Activated T-cell treated with anti-CD3 and anti-CD28 coated beads, Interleukin-2, amount 50 U/mL, for 72 hours (primary cell): ENCODE data around the gene PLEKHG5. TPM values are rescaled to one million over a fixed set of nuclear protein-coding genes. Genes with fewer than 3 reads are reported as not detected.

Experiments used
- ATAC-seq, 2 donors: fragments of 150-1000 bp; cut with Tn5 transposase; replicated peaks in 1 of 2; 2 replicates each; pipeline ENCODE4 v1.10.0; 2021; ENCODE audit warnings: moderate library complexity in 2 of 2, mild to moderate bottlenecking in 1 of 2
- DNase-seq, 2 donors: peaks; one replicate each; pipeline ENCODE4 v3.0.0; 2021 to 2022; ENCODE audit warnings: mixed read lengths in 1 of 2
- H3K27ac Mint-ChIP-seq: one replicate; pipeline ENCODE4 v1.8.0; 2022; ENCODE audit warnings: mild to moderate bottlenecking, moderate library complexity, mixed read lengths
- H3K27me3 Mint-ChIP-seq: one replicate; pipeline ENCODE4 v1.8.0; 2022; ENCODE audit warnings: low read depth, mixed read lengths
- H3K36me3 Mint-ChIP-seq, 2 donors: one replicate each; pipeline ENCODE4 v1.8.0; 2022; ENCODE audit warnings: mixed read lengths in 2 of 2, mild to moderate bottlenecking in 1 of 2; ENCODE audit not compliant: insufficient read depth in 2 of 2
- H3K4me1 Mint-ChIP-seq: one replicate; pipeline ENCODE4 v1.8.0; 2022; ENCODE audit warnings: low read depth, mixed read lengths
- H3K4me3 Mint-ChIP-seq, 2 donors: one replicate each; pipeline ENCODE4 v1.8.0; 2022; ENCODE audit warnings: mild to moderate bottlenecking in 2 of 2, mixed read lengths in 2 of 2, moderate library complexity in 2 of 2
- H3K9me3 Mint-ChIP-seq, 2 donors: one replicate each; pipeline ENCODE4 v1.8.0; 2022; ENCODE audit warnings: mixed read lengths in 2 of 2
- total RNA-seq, 2 donors: library from RNA; stranded (reverse); gene quantifications; one replicate each; pipeline ENCODE4 v1.2.3, GENCODE V29; 2022

Gene PLEKHG5
- total RNA-seq, 2 donors from 2014 or later, result 2.6 to 3.2 TPM

DNA sequence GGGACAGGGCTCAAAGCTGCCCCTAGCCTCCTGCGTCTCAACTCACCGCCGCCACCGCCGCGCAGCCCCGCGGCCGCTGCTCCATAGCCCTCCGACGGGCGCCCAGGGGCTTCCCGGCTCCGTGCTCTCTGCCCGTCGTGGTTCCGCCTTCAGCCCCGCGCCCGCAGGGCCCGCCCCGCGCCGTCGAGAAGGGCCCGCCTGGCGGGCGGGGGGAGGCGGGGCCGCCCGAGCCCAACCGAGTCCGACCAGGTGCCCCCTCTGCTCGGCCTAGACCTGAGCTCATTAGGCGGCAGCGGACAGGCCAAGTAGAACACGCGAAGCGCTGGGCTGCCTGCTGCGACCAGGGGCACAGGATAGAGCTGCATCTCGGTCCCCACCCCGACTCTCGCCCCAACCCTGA is 25.4 kb downstream of the PLEKHG5 start, which contains the start of gene TNFRSF25:
TNFRSF25 (minus strand) TSS at position 151 of the 400 bp plus-strand sequence; CDS start at position 85, 66 bp downstream.
- peak; percentile 78 to 79 for DNase-seq
- Mint-ChIP-seq H3K4me1 (peaks cover 36% of the 10 kb centered on the region), H3K4me3 (peak within 1 kb of the TSS; percentile 97), H3K27me3 (no peaks in the 10 kb centered on the region), H3K36me3 (peaks cover 10 to 14% of the 10 kb centered on the region in 2 donors), H3K27ac (peak within 1 kb of the TSS; percentile 70), H3K9me3 (no peaks in the 10 kb centered on the region)
- peak; percentile 83 to 85 for ATAC-seq

DNA sequence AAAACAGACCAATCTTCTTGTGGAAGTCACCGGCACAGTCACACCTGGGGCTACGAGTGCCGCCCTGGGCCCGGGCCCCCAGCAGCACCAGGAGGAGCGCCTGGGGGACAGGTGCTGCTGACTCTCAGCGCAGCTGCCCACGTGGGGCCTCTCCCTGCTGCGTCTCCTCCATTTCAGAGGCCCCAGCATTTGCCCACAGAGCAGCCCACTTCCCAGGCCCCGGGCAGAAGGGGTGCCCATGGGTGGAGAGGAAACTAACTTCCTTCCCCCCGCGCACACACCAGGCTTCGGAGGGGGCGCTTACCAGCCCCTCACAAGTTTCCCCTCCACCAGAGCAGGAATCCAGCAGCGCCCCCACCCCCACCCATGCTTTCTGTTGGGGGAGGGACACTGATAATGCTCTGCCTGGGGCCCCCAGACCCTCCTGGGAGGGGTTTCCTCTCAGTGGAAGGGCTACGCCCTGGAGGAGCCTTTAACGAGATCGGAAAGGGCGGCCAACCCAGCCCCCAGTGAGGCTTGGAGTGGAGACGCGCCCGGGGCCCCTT is 25.9 kb downstream of the PLEKHG5 start:
- Mint-ChIP-seq H3K36me3 (peaks cover 10 to 14% of the 10 kb centered on the region in 2 donors), H3K9me3 (no peaks in the 10 kb centered on the region), H3K27me3 (no peaks in the 10 kb centered on the region), H3K27ac (peak overlapping the region; percentile 70), H3K4me3 (peak overlapping the region; percentile 97), H3K4me1 (peaks cover 41% of the 10 kb centered on the region)
- DNase-seq, result peak; percentile 58 to 60
- ATAC-seq, result peak; percentile 50 to 53

DNA sequence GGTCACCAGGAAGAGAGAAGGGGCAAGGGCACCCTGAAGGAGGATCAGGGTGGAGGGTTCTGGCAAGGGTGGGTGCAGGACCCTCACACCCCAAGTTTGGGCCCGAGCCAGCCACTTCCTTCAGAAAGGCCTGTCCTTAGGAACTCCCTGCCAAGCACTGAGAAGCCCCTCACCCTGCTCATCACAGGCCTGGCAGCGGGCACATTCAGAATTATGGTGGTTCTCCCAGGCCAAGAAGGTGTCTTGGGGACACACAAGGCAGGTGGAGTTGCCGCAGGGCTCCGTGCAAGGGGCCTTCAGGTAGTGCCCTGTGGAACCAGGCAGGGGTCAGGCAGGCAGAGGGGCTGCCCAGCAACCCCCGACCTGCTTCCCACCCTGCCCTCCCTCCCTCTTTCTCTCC is 26.6 kb downstream of the PLEKHG5 start:
- peak overlapping the region; percentile 97 for H3K4me3 Mint-ChIP-seq

DNA sequence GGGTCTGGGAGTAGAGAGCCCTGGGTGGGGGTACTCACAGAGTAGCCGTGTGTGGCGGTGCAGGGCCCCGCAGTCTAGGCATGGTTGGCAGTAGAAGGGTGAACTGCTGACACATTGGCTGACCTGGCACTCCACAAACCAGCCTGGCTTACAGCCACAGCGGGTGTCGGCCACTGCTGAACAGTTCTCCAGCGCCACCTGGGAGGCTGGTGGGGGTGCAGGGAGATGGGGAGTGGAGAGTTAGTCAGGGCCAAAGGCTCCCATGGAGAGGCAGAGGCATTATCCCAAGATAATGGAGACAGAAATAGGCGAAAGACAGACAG is 27.0 kb downstream of the PLEKHG5 start:
- ATAC-seq (peak in 1 of 2 donors; percentile 27), DNase-seq (peak; percentile 54 to 68)
- Mint-ChIP-seq H3K27ac (peak overlapping the region; percentile 95), H3K27me3 (no peaks in the 10 kb centered on the region), H3K9me3 (no peaks in the 10 kb centered on the region), H3K36me3 (peaks cover 10 to 14% of the 10 kb centered on the region in 2 donors), H3K4me3 (peak overlapping the region; percentile 97), H3K4me1 (peaks cover 52% of the 10 kb centered on the region)

More for the DNA sequence above, 26.6 kb downstream of the PLEKHG5 start:
- Mint-ChIP-seq H3K27me3 (no peaks in the 10 kb centered on the region), H3K4me1 (peaks cover 47% of the 10 kb centered on the region), H3K27ac (peak overlapping the region; percentile 95), H3K9me3 (no peaks in the 10 kb centered on the region), H3K36me3 (peaks cover 10 to 14% of the 10 kb centered on the region in 2 donors)
- DNase-seq (no peak), ATAC-seq (no peak)

DNA sequence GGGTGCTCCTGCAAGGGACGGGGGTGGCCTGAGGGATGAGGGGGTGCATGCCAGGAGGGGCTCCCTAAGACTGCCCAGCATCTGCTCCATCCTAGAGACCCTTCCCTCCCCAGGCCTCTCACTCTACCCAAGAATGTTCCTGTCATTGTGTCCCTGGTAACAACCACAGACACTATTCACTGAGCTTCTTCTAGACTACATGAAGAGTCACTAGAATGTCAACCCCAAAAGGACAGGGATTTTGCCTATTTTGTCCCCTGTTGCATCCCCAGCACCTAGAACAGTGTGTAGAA is 28.4 kb downstream of the PLEKHG5 start:
- peak overlapping the region; percentile 17 for H3K27ac Mint-ChIP-seq
- H3K9me3 Mint-ChIP-seq, result no peaks in the 10 kb centered on the region

DNA sequence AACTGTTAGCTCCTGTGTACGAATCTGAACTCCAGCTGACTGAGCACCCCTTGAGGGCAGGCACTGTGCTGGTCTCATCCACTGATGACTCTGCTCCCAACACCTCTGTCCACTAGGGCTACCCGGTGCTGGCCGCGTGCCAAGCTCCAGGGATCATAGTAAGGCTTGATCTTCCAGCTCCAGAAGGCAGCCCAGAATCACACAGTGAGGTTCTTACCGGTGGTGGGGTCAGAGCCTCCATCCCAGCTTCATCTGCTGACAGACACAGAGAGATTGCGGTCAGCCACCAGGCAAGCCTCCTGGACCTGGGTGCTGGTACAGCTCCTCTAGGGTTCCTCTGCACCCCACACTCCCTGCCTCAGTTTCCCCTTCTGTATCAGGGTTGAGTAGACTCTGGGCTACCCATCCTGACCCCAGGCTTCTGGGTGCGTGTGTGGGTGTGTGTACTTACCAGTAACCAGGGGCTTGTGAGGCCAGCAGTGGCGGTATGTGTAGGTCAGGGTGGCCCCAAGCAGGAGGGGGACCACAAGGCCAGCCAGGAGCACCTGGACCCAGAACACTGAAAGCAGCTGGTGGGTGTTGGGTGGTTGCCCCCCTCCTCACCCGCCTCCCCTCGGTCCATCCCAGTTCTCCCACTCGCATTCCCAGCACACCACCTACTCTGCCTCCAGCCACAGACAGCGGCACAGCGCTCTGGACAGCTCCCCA is 28.9 kb downstream of the PLEKHG5 start:
- Mint-ChIP-seq H3K4me1 (peaks cover 58% of the 10 kb centered on the region), H3K4me3 (peak overlapping the region; percentile 49 to 71), H3K9me3 (no peaks in the 10 kb centered on the region), H3K27ac (peak overlapping the region; percentile 78), H3K27me3 (no peaks in the 10 kb centered on the region), H3K36me3 (peaks cover 10 to 14% of the 10 kb centered on the region in 2 donors)
- DNase-seq, result no peak
- no peak for ATAC-seq

More for the DNA sequence above, 28.4 kb downstream of the PLEKHG5 start:
- DNase-seq, result no peak
- Mint-ChIP-seq H3K4me1 (peaks cover 58% of the 10 kb centered on the region), H3K27me3 (no peaks in the 10 kb centered on the region), H3K36me3 (peaks cover 10 to 14% of the 10 kb centered on the region in 2 donors), H3K4me3 (peak overlapping the region; percentile 18 to 44)
- ATAC-seq, result no peak

DNA sequence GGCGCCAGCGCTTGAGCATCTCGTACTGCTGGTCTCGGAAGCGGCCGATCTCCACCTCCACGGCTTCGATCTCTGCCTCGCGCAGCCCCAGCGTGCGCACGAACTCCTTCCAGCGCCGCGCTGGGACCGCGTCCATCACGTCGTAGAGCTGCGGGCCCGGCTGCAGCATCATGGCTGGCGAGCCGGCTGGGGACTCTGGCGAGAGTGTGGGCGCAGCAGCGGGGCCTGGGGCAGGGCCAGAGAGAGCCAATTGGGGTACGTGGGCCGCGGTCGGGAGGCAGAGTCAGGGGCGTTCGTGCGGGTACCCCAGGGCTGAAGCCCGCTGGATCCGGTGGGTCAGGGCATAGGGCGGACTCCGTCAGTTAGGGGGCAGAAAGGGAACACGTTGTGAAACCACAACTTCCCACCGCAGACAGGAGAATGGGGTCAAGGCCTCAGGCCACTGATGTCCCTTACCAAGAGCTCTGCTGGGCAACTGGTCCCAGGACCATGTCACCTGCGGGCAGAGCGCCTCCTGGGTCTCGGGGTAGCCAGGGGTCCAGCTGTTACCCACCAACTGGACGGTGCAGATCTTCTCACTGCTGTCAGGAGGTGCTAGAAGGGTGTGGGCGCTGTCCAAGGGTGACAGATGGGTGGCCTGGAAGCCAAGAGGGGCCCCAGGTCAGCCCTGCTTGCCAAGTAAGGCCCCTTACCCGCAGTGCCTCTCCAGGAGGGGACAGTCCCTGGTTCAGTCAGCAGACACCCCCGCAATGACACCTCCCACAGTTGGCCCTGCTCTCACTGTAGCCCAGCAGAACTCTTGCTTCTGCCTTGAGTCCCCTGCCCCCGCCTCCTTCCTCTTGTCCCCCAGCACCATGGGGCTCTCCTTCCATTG is 29.7 kb downstream of the PLEKHG5 start:
- peak overlapping the region; percentile 49 to 90 for H3K4me3 Mint-ChIP-seq
- H3K36me3 Mint-ChIP-seq, result peaks cover 10 to 14% of the 10 kb centered on the region in 2 donors
- H3K4me1 Mint-ChIP-seq, result peaks cover 58% of the 10 kb centered on the region
- H3K9me3 Mint-ChIP-seq, result no peaks in the 10 kb centered on the region
- DNase-seq, result no peak
- ATAC-seq, result no peak
- H3K27me3 Mint-ChIP-seq, result peaks cover 8% of the 10 kb centered on the region
- H3K27ac Mint-ChIP-seq, result peak overlapping the region; percentile 78

DNA sequence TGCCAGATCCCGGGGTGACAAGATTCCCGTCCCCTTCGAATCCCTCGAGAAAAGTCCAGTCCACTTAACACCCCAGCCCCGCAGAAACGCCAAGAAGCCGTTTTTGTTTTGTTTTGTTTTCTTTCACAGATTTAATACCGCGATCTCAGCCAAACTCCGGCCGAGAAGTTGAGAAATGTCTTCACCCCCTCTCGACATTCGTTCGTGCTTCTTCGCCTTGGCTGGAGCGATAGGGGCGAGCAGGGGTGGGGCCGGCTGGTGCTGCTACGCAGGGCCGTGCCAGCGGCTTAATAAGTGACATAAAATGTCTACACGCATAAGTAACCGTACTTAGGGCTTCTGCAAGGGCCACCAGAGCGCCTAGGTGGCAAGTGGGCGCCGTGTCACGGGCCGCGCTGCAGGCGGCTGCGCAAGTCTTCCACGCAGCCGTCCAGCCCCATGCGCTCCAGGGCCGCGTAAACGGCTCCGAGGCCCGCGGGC is 30.4 kb downstream of the PLEKHG5 start:
- Mint-ChIP-seq H3K27me3 (peaks cover 15% of the 10 kb centered on the region), H3K4me1 (peaks cover 58% of the 10 kb centered on the region), H3K27ac (peak overlapping the region; percentile 95), H3K4me3 (peak overlapping the region; percentile 80 to 90), H3K9me3 (no peaks in the 10 kb centered on the region), H3K36me3 (peaks cover 10 to 14% of the 10 kb centered on the region in 2 donors)
- no peak for ATAC-seq
- no peak for DNase-seq

DNA sequence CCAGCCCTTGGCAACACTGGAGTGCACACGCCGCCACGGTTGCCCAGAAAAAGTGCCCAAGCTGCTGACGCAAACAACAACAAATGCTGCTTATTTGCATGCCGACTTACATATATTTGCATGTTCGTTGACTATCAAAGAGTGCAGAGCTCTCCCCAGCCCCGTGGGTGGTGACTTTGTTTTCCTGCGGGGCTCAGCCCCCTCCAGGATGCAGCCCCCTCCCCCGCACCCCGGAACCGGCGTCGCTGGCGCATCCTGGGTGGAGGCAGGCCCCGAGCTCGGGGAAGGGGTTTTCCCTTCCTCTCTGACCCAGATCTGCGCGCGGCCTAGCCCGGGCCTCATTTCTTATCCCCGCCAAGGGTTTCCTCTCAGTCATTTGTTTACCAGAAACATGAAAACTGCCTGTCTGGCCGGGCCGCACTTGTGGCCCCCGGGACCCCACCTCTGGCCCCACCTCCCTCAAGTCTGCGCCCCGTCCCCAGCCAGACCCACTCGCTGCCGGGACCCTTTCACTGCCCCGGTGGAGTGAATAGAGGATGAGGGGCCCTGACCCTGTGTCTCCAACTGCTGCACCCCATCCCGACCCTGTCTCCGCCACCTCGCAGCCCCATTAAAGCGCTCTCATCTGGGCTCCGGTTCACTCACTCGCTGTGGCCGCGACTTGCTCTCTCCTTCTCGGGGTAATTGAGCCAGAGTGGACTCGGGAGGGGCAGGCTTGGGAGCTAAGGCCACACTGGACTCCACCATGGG is 31.0 kb downstream of the PLEKHG5 start:
- ATAC-seq (peak; percentile 81), DNase-seq (peak; percentile 86)
- Mint-ChIP-seq H3K4me3 (peak overlapping the region; percentile 80 to 90), H3K27me3 (peaks cover 15% of the 10 kb centered on the region), H3K9me3 (no peaks in the 10 kb centered on the region), H3K36me3 (peaks cover 10 to 14% of the 10 kb centered on the region in 2 donors), H3K4me1 (peaks cover 58% of the 10 kb centered on the region), H3K27ac (peak overlapping the region; percentile 95)

DNA sequence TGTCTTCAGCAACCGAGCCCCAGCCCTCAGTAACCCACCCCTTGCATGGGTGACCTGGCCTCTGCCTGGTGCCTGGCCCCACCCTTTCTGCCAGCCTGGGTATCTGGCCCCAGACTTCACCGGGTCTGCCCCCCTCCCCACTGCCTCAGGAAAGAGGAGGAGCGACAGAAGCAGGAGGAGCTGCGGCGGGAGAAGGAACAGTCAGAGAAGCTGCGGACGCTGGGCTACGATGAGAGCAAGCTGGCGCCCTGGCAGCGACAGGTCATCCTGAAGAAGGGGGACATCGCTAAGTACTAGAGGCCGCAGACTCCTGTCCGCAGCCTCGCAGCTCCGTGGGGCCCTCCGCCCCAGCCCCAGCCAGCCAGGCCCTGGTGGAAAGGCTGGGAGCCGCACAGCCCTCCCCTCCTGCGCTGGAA is 31.6 kb downstream of the PLEKHG5 start:
- Mint-ChIP-seq H3K4me1 (peaks cover 58% of the 10 kb centered on the region), H3K9me3 (no peaks in the 10 kb centered on the region), H3K36me3 (peaks cover 10 to 14% of the 10 kb centered on the region in 2 donors), H3K4me3 (peak overlapping the region; percentile 80 to 90), H3K27me3 (peaks cover 15% of the 10 kb centered on the region), H3K27ac (peak overlapping the region; percentile 58)
- ATAC-seq (peak; percentile 46 to 54), DNase-seq (peak; percentile 59 to 67)

DNA sequence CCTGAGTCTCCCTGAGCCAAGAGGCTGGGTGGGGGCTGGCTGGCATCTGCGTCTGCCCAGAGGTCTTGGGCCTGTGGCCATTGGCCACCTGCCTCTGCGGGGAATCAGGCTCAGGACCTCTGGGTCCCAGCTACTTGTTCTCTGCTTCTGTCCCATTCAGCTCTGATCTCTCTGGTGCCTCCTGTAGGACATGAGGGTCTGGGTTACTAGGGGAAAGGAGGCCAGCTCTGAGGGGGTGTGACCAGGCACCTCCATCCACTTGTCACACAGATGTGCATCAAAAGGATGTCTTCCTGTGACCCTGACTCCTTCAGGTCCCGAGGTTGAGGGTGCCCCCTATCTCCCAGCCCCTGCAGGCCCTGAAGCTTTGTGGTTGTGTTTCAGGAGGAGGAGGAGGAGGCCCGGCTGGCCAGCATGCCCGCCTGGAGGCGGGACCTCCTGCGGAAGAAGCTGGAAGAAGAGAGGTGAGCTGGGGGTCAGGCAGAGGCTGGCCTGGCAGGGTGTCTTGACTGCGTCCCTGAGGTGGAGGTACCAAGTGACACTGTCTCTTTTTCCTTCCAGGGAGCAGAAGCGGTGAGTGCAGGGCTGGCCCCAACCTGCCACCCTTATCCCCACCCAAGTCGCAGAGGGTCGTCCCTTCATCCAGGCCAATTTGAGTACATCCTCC is 34.5 kb downstream of the PLEKHG5 start:
- no peak for ATAC-seq
- Mint-ChIP-seq H3K9me3 (no peaks in the 10 kb centered on the region), H3K4me1 (peaks cover 38% of the 10 kb centered on the region), H3K27ac (no peak overlapping the region), H3K27me3 (peaks cover 31% of the 10 kb centered on the region), H3K36me3 (no peaks in the 10 kb centered on the region), H3K4me3 (no peak overlapping the region)
- no peak for DNase-seq
